Fibroblast of skin of back (primary cell): ENCODE results near the gene PRR36.

Experiments used
- DNase-seq: peaks from one replicate; pipeline ENCODE4 v3.0.0-alpha.2; 2013

Gene PRR36

DNA sequence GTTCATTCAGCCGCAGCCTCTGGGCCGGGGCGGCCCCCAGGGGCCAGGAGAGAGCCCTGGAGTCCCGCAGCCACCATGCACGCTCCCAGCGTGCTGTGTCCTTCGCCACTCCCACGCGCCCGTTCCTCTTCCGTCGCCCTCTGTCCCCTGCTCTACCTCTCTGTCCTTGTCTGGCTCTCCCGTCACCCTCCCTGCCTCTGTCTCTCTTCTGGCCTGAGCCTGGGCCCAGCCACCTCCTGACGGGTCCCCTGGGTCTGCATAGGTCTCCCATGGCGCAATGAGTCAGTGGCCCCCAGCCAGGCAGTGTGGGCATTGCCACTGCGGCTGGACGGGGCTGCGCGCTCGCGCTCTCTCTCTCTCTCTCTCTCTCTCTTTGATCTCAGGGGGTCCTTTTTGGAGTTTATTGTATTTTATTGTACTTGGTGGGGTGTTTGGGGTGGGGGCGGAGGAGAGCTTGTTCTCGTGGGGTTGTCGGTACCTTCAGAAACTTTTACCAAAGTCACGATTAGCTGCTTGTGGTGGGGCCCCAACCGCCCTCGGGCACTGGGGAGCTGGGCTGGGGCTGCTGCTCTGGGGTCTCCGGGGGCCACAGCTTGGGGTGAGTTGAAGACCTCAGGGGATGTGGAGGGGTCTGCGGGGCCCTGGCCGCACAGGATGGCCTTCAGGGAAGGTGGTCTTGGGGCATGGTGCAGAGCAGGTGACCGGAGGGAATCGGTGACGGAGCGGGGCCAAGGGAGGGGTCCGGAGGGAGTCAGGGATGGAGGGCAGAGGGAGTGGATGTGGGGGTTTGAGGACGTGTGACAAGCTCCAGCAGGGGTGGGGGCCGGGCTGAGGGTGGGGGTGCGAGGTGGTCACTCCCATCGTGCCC lies 38.7 kb upstream of the PRR36 start:
- no peak for DNase-seq

- no peak for DNase-seq
Measured at GRCh38 chr19:7912144-7912696, 38.0 kb upstream of the PRR36 start.

DNA sequence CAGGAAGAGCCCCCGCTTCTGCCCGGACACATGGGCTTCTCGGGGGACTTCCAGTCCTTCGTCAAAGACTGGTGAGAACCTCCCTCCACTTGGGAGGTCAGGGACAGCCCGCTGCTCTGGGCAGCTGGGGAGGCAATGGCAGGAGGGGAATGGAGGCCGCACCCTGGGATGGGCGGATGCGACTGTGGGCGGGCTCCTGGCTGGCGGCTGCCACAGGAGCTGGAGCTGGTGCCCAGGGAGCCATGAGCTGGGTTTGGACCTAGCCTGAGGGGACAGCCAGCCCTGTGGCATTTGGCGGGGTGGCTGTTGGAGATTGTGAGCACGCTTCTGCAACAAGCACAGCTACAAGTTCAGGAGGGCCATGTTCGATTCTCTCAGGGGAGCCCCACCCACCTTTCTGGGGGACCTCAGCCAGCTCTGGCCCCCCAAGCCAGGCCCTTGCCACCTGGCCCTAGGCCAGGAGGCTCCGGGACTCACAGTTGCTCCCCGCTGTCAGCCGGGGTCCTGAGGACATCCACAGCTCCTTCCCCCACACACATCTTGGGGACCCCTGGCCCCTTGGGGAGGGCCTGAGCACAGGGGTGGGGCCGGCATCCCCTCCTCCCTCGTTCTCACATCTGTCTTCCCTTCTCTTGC lies 37.4 kb upstream of the PRR36 start:
- DNase-seq = no peak

- DNase-seq = no peak
Measured at GRCh38 chr19:7910321-7911161, 36.4 kb upstream of the PRR36 start.

DNA sequence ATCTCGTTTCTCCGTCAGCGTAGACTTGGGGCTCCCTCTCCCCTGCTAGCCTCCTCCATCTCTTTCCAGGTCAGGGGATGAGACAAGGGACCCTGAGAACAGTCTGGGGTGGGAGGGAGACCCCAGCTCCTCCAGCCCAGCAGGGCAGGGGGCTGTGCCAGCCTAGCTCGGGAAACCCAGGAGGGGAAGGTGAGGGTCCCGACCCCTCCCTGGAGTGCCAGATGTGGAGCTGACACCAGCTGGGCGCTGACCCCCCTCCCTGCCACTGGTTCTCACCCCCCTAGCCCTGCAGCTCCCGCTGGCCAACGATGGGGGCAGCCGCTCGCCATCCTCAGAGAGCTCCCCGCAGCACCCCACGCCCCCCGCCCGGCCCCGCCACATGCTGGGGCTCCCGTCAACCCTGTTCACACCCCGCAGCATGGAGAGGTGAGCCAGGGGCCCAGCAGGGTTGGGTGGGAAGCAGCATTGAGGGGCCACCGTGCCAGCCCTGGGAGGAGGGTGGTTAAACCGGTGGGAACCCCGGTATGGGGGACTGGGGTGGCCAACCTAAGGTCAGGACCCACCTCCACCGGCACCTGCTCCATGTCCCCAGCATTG lies 35.4 kb upstream of the PRR36 start:
- DNase-seq = no peak

DNA sequence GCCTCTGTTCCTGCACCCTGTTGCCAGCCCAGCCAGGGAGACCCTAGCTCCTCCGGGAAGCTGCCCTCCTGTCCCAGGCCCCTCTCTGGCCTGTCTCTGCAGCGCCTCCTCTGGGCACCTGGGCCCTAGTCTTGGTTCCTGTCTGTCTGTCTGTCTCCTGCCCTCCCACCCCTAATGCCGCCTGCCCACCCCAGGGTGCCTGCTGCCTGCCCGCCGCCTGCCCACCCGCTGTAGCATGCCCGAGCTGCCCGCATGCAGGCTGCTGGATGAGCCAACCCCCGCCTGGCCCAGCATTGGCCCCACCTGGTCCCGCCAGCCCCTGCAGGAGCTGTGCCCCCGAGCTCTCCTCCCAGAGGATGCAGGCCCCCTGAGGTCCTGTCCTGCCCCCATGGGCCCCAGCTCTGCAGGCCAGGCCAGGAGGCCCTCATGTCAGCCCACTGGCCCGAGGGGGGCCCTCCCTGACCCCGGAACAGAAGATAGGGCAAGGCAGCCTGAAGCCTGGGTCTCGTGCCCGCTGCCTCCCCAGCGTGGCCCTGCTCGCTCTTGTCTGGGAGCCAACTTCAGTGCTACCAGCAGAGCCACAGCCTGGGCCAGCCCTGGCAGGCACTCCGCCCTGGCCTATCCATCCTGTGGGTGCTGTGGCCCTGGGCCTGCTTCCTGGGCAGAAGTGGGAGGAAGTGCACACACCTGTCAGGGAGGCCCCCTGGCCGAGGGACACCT lies 34.7 kb upstream of the PRR36 start:
- DNase-seq = no peak

GRCh38 chr19:7908078-7908699 lies 34.0 kb upstream of the PRR36 start:
- DNase-seq = no peak

- no peak for DNase-seq
Measured at GRCh38 chr19:7907544-7907943, 33.4 kb upstream of the PRR36 start.

GRCh38 chr19:7907122-7907521 lies 32.9 kb upstream of the PRR36 start:
- no peak for DNase-seq

DNA sequence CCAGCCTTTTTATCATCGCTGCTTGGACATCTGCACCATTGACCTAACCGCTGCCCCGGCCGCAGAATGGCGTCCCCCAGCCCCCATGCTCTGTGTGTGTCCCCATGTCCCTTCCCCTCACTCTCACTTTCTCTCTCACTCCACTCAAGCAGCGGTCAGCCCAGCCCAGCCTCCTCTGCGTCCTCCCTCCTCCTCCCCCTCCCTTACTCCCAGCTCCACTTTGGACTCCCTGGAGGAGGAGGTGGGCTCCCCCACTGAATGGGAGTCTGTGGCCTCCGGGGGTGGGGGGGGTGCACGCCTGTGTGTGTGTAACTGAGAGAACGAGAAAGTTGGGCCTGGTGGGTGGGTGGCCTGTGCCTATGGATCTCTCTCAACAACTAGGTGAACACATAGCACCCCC lies 31.7 kb upstream of the PRR36 start:
- no peak for DNase-seq

DNA sequence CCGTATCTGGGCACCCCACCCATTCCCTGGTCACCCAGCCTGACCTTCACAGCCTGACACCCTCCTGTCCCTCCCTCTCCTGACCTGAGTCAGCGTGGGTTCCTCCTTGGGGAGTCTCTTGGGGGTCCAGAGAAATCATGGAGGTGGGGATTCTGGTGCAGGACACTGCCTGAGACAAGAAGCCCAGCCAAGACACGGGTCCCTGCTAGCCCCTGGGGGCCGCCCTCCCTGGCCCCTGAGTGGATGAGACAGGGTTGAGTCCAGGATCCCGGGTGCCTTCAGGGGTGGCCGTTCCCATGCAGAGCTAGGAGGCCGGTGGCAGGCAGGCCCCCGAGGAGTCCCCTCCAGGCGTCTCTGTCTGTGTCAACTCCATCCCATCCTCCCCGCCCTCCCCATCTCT lies 31.1 kb upstream of the PRR36 start:
- no peak for DNase-seq

- DNase-seq = peak; percentile 27
Measured at GRCh38 chr19:7904074-7905020, 30.2 kb upstream of the PRR36 start.

DNA sequence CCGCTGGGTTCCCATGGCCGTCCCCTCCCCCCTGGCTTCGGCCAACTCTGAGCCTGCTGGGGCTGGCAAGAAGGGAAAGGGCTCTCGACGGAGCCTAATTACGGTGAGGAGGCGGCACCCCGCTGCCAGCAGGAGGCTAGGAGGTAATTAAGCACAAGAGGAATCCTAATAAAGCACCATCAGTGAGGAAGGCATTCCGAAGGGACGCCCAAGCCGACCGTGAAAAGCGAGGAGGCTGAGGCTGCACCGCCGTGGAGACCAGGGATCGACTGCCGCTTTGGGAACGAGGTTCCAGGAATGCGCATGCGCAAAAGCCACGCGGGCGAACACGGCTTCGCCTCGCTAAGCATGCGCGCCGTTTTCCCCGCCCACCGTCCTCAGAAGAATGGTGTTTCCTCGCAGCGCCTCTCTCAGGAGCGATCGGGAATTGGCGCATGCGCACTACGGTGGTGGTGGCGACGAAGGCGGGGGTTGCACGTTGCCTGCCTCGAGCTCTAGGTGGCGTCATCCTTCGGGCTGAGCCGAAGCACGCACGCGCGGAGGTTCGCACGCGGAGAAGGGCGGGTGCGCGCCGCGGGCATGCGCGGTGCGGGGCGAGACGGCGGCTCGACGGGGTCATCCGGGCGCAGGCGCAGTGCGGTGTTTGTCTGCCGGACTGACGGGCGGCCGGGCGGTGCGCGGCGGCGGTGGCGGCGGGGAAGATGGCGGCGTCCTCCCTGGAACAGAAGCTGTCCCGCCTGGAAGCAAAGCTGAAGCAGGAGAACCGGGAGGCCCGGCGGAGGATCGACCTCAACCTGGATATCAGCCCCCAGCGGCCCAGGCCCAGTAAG lies 29.3 kb upstream of the PRR36 start, which contains the start of gene MAP2K7:
TSS of gene MAP2K7 (plus strand) at position 634 of the 830 bp plus-strand sequence. CDS start at position 702, 68 bp downstream.
- peak; percentile 98 for DNase-seq

GRCh38 chr19:7902796-7903243 lies 28.6 kb upstream of the PRR36 start:
- no peak for DNase-seq

DNA sequence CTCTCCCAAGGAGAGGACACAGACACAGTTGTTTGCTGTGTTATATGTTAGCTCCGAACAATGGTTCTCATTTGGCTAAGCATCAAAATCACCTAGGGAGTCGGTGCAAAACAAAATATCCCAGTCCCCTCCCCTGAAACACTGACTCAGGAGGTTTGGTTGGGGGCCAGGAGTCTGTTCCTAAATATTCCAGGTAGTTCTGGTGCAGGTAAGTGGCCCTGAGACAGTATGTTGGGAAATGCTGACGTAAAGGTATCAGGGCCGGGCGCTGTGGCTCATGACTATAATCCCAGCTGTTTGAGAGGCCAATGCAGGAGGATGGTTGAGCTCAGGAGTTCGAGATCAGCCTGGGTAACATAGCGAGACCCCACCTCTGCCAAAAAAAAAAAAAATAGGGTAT lies 27.1 kb upstream of the PRR36 start:
- DNase-seq = no peak

GRCh38 chr19:7900931-7901330 lies 26.7 kb upstream of the PRR36 start:
- DNase-seq = no peak

DNA sequence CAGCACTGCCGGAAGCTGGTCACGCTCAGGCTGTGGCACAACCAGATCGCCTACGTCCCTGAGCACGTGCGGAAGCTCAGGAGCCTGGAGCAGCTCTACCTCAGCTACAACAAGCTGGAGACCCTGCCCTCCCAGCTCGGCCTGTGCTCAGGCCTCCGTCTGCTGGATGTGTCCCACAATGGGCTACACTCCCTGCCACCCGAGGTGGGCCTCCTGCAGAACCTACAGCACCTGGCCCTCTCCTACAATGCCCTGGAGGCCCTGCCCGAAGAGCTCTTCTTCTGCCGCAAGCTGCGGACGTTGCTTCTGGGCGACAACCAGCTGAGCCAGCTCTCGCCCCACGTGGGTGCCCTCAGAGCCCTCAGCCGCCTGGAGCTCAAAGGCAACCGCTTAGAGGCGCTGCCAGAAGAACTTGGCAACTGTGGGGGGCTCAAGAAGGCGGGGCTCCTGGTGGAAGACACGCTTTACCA lies 26.2 kb upstream of the PRR36 start:
- no peak for DNase-seq

DNA sequence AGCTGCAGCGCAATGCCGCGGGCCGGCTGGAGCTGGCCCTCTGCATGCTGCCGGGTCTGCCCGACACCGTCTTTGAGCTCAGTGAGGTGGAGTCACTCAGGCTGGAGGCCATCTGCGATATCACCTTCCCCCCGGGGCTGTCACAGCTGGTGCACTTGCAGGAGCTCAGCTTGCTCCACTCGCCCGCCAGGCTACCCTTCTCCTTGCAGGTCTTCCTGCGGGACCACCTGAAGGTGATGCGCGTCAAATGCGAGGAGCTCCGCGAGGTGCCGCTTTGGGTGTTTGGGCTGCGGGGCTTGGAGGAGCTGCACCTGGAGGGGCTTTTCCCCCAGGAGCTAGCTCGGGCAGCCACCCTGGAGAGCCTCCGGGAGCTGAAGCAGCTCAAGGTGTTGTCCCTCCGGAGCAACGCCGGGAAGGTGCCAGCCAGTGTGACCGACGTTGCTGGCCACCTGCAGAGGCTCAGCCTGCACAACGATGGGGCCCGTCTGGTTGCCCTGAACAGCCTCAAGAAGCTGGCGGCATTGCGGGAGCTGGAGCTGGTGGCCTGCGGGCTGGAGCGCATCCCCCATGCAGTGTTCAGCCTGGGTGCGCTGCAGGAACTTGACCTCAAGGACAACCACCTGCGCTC lies 25.7 kb upstream of the PRR36 start:
- no peak for DNase-seq
